SK-N-SH (cell line): ENCODE measurements around the gene S1PR1. TPM values are rescaled to one million over a fixed set of nuclear protein-coding genes. Genes with fewer than 3 reads are reported as not detected.

Experiments used
- CTCF ChIA-PET: fragments of 300-600, 350-600 bp; formaldehyde crosslinking; extraction: SDS; loops from one replicate; lab custom pipeline; 2021; lab: Yijun Ruan, JAX
- POLR2A ChIA-PET: fragments of 350-600 bp; sonication (Branson Sonifier 250); formaldehyde crosslinking; extraction: SDS; loops from one replicate; lab custom pipeline; 2020; ENCODE audit warnings: antibody characterized with exemption, inconsistent platforms; lab: Yijun Ruan, JAX
- DNase-seq: peaks from one replicate; pipeline ENCODE4 v3.0.0; 2012
- H2AFZ ChIP-seq: fragments of 200-600 bp; sonication (generic); 2 replicates; pipeline ENCODE4 v1.8.1; 2016; ENCODE audit warnings: antibody characterized with exemption, mild to moderate bottlenecking, low read depth
- H3F3A ChIP-seq: fragments of 200-600 bp; sonication (generic); replicated peaks from 2 replicates; pipeline ENCODE3; 2016; ENCODE audit warnings: antibody characterized with exemption, mild to moderate bottlenecking; ENCODE audit not compliant: insufficient read depth
- H3K27ac ChIP-seq, 2 experiments: fragments of 200-500 bp in 1 of 2; fragments of 200-600 bp in 1 of 2; sonication (Bioruptor generic) in 1 of 2; sonication (generic), shearing (Covaris generic) in 1 of 2; 2 replicates each; pipeline versions ENCODE4 v1.5.1 to v1.6.1; 2014 to 2016; ENCODE audit warnings: low read depth in 2 of 2, inconsistent platforms in 1 of 2, low read length in 1 of 2, mild to moderate bottlenecking in 1 of 2, mixed read lengths in 1 of 2
- H3K27me3 ChIP-seq: fragments of 200-600 bp; sonication (generic), shearing (Covaris generic); 2 replicates; pipeline ENCODE4 v1.6.1; 2016; ENCODE audit warnings: mixed run types; ENCODE audit not compliant: insufficient read depth
- H3K36me3 ChIP-seq, 2 experiments: fragments of 200-500 bp in 1 of 2; fragments of 200-600 bp in 1 of 2; sonication (Bioruptor generic) in 1 of 2; sonication (generic) in 1 of 2; replicated peaks in 1 of 2; 2 replicates each; pipeline versions ENCODE3 to v1.5.1; 2014 to 2016; ENCODE audit warnings: low read length in 1 of 2, mild to moderate bottlenecking in 1 of 2; ENCODE audit not compliant: insufficient read depth in 2 of 2, control insufficient read depth in 1 of 2
- H3K4me1 ChIP-seq, 2 experiments: fragments of 200-500 bp in 1 of 2; fragments of 200-600 bp in 1 of 2; sonication (Bioruptor generic) in 1 of 2; sonication (generic), shearing (Covaris generic) in 1 of 2; 2 replicates each; pipeline versions ENCODE4 v1.5.1 to v1.6.1; 2014 to 2016; ENCODE audit warnings: low read depth in 1 of 2, low read length in 1 of 2, mixed run types in 1 of 2; ENCODE audit not compliant: insufficient read depth in 2 of 2, control insufficient read depth in 1 of 2
- H3K4me2 ChIP-seq: fragments of 200-600 bp; sonication (generic), shearing (Covaris generic); 2 replicates; pipeline ENCODE4 v1.6.1; 2017; ENCODE audit warnings: mixed run types
- H3K4me3 ChIP-seq, 2 experiments: fragments of 200-500 bp in 1 of 2; fragments of 200-600 bp in 1 of 2; sonication (Bioruptor generic) in 1 of 2; sonication (generic), shearing (Covaris generic) in 1 of 2; 2 replicates each; pipeline versions ENCODE4 v1.5.1 to v1.8.1; 2014 to 2016; ENCODE audit warnings: low read depth in 2 of 2, inconsistent platforms in 1 of 2, low read length in 1 of 2, mild to moderate bottlenecking in 1 of 2, mixed read lengths in 1 of 2, moderate library complexity in 1 of 2
- H3K79me2 ChIP-seq: fragments of 200-600 bp; sonication (generic); 2 replicates; pipeline ENCODE4 v1.8.1; 2017; ENCODE audit warnings: mild to moderate bottlenecking; ENCODE audit not compliant: insufficient read depth
- H3K9ac ChIP-seq: fragments of 200-600 bp; sonication (generic); 2 replicates; pipeline ENCODE4 v1.6.1; 2017; ENCODE audit warnings: mixed run types
- H3K9me2 ChIP-seq: fragments of 200-600 bp; sonication (generic); 2 replicates; pipeline ENCODE4 v1.6.1; 2017; ENCODE audit warnings: mixed run types
- H3K9me3 ChIP-seq: fragments of 200-600 bp; sonication (generic); 2 replicates; pipeline ENCODE4 v1.6.1; 2017; ENCODE audit warnings: mixed run types, mild to moderate bottlenecking, moderate library complexity
- H4K20me1 ChIP-seq: fragments of 200-600 bp; sonication (generic); 2 replicates; pipeline ENCODE4 v1.6.1; 2017; ENCODE audit warnings: mild to moderate bottlenecking, mixed run types; ENCODE audit not compliant: insufficient read depth
- CHD2 ChIP-seq: fragments of 150-350 bp; IDR thresholded peaks from 2 replicates; pipeline ENCODE4 v1.6.1; 2018; ENCODE audit warnings: low read length; ENCODE audit not compliant: partially characterized antibody
- ELF1 ChIP-seq: IDR thresholded peaks from 2 replicates; pipeline ENCODE4 v1.4.0; 2012
- FOXJ3 ChIP-seq: sonication (generic); formaldehyde crosslinking; IDR thresholded peaks from 2 replicates; pipeline ENCODE4 v1.5.1; 2020; ENCODE audit warnings: mild to moderate bottlenecking, missing genetic modification reagents
- GABPA ChIP-seq: IDR thresholded peaks from 2 replicates; pipeline ENCODE4 v1.4.0; 2012; ENCODE audit warnings: low read depth, mild to moderate bottlenecking
- JUND ChIP-seq: IDR thresholded peaks from 2 replicates; pipeline ENCODE4 v1.4.0; 2012
- MEF2A ChIP-seq: IDR thresholded peaks from 2 replicates; pipeline ENCODE4 v1.4.0; 2012; ENCODE audit warnings: low read depth, borderline replicate concordance
- MXI1 ChIP-seq: IDR thresholded peaks from 2 replicates; pipeline ENCODE4 v1.6.1; 2012; ENCODE audit warnings: mild to moderate bottlenecking, low read depth, low read length, improper control_type of control experiment
- NRF1 ChIP-seq: IDR thresholded peaks from 2 replicates; pipeline ENCODE4 v1.6.1; 2012; ENCODE audit warnings: low read depth, mild to moderate bottlenecking, low read length
- RAD21 ChIP-seq: IDR thresholded peaks from 2 replicates; pipeline ENCODE4 v1.6.1; 2012; ENCODE audit warnings: mild to moderate bottlenecking, low read length
- RCOR1 ChIP-seq: fragments of 150-350 bp; IDR thresholded peaks from 2 replicates; pipeline ENCODE4 v1.6.1; 2017; ENCODE audit warnings: antibody characterized with exemption, low read length
- RFX5 ChIP-seq: IDR thresholded peaks from 2 replicates; pipeline ENCODE4 v1.6.1; 2012; ENCODE audit warnings: mild to moderate bottlenecking, improper control_type of control experiment, low read length
- RXRA ChIP-seq: IDR thresholded peaks from 2 replicates; pipeline ENCODE4 v1.4.0; 2012; ENCODE audit warnings: low read depth, mild to moderate bottlenecking, borderline replicate concordance
- SIN3A ChIP-seq: IDR thresholded peaks from 2 replicates; pipeline ENCODE4 v1.6.1; 2012; ENCODE audit warnings: low read depth, mild to moderate bottlenecking, low read length, moderate library complexity, borderline replicate concordance
- SMC3 ChIP-seq: IDR thresholded peaks from 2 replicates; pipeline ENCODE4 v1.6.1; 2012; ENCODE audit warnings: low read depth, low read length, improper control_type of control experiment
- TEAD4 ChIP-seq: IDR thresholded peaks from 2 replicates; pipeline ENCODE4 v1.4.0; 2012; ENCODE audit warnings: mild to moderate bottlenecking, borderline replicate concordance; ENCODE audit not compliant: insufficient read depth
- ZBTB33 ChIP-seq: IDR thresholded peaks from 2 replicates; pipeline ENCODE4 v1.4.0; 2012; ENCODE audit warnings: low read depth, borderline replicate concordance
- WGBS: methylation state at CpG from one replicate; pipeline ENCODE4 v1.1.6; 2017; ENCODE audit warnings: low lambda C conversion rate; 5-methylcytosine and 5-hydroxymethylcytosine counted together
- polyA plus RNA-seq, 3 experiments: library from polyadenylated mRNA; depleted of rRNA; stranded (reverse); fragments of >200 nt; gene quantifications; 2 replicates each; pipeline ENCODE4 v1.2.3, GENCODE V29; 2012
- TF ChIP-seq, protein P1 (sequence below): fragments of 150-350 bp; IDR thresholded peaks from 2 replicates; pipeline ENCODE4 v1.6.1; 2016; ENCODE audit warnings: mild to moderate bottlenecking, low read depth, low read length
- TF ChIP-seq, protein P2 (sequence below): IDR thresholded peaks from 2 replicates; pipeline ENCODE4; 2012

The S1PR1 gene
- polyA plus RNA-seq, 1 of the 3 experiments (the other 2 are of a cell fraction): 5.9 TPM

DNA sequence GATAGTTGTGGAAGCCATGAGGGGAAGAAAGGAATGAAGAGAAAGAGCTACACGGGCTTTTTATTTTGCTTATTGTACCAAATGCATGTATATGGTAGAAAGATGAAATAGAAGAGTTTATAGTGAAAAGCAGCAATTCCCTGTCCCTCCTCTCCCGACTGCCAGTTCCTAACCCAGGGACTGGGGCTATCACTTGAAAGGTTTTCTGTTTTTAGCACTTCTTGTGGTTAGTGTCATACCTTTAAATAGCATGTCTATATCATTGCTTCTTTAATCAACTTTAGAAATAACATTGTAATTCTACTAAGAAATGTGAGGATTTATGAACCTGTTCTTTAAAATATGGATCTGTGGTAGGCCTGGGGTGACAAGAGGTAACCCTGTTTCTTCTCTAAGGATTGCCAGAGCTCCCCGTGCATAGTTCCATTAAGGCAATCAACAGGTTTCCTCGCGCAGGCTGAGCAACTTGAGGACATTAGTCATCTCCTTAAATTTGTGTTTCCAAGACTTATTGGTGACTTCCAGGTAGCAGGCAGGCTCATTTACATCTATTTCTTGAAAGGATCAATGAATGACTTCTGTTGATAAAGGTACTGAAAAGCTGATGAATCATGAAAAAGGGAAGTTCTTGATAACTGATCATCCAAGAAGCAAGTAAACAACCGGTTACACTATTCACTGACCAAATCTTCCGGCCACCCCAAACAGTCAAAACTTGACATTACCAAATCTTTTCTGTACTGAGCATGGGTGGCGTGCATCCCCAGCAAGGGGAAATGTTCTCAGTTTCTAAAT lies 37.8 kb upstream of the S1PR1 start:
- Histone ChIP-seq H3K9me2 (no peaks in the 10 kb centered on the region), H3K4me3 (no peak overlapping the region), H3K4me2 (no peak overlapping the region), H3K9ac (no peak overlapping the region), H3K27me3 (no peaks in the 10 kb centered on the region), H3K27ac (no peak overlapping the region), H3F3A (no peaks in the 10 kb centered on the region), H3K79me2 (no peaks in the 10 kb centered on the region), H3K9me3 (no peaks in the 10 kb centered on the region), H4K20me1 (no peaks in the 10 kb centered on the region), H2AFZ (no peak overlapping the region), H3K36me3 (no peaks in the 10 kb centered on the region), H3K4me1 (peaks cover 3 to 7% of the 10 kb centered on the region in 2 experiments; a peak in 2 of 4 replicates)
- no peak for TF ChIP-seq MEF2A
- TF ChIP-seq RXRA: no peak
- TF ChIP-seq JUND: no peak
- TF ChIP-seq FOXJ3 (CRISPR knock-in tag): no peak
- no peak for TF ChIP-seq RCOR1
- TF ChIP-seq SIN3A: no peak
- TF ChIP-seq SMC3: no peak
- no peak for TF ChIP-seq CHD2
- TF ChIP-seq, protein P1, sequence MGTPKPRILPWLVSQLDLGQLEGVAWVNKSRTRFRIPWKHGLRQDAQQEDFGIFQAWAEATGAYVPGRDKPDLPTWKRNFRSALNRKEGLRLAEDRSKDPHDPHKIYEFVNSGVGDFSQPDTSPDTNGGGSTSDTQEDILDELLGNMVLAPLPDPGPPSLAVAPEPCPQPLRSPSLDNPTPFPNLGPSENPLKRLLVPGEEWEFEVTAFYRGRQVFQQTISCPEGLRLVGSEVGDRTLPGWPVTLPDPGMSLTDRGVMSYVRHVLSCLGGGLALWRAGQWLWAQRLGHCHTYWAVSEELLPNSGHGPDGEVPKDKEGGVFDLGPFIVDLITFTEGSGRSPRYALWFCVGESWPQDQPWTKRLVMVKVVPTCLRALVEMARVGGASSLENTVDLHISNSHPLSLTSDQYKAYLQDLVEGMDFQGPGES: no peak
- TF ChIP-seq MXI1: no peak
- TF ChIP-seq, protein P2, sequence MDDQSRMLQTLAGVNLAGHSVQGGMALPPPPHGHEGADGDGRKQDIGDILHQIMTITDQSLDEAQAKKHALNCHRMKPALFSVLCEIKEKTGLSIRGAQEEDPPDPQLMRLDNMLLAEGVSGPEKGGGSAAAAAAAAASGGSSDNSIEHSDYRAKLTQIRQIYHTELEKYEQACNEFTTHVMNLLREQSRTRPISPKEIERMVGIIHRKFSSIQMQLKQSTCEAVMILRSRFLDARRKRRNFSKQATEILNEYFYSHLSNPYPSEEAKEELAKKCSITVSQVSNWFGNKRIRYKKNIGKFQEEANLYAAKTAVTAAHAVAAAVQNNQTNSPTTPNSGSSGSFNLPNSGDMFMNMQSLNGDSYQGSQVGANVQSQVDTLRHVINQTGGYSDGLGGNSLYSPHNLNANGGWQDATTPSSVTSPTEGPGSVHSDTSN: no peak
- no peak for TF ChIP-seq GABPA
- no peak for TF ChIP-seq RFX5
- no peak for TF ChIP-seq RAD21
- DNase-seq: no peak
- ChIA-PET CTCF (interaction anchor here (1.3 to 1.6 kb wide), 2 partner anchors 22 to 90 kb away, joined by 3 read pairs; no protein-coding TSS in a partner anchor), POLR2A (no interaction called here)
- WGBS: 87% methylated on average over 8 of the region's 8 CpGs

GRCh38 chr1:101199637-101199982 lies 37.2 kb upstream of the S1PR1 start:
- Histone ChIP-seq H3K9ac (no peak overlapping the region), H3K4me2 (no peak overlapping the region), H3K4me1 (peaks cover 6 to 7% of the 10 kb centered on the region in 2 experiments; a peak in 2 of 4 replicates), H3K27ac (no peak overlapping the region), H3K27me3 (no peaks in the 10 kb centered on the region), H3K4me3 (no peak overlapping the region), H3F3A (no peaks in the 10 kb centered on the region), H3K9me3 (no peaks in the 10 kb centered on the region), H2AFZ (no peak overlapping the region), H4K20me1 (no peaks in the 10 kb centered on the region), H3K79me2 (no peaks in the 10 kb centered on the region), H3K9me2 (no peaks in the 10 kb centered on the region), H3K36me3 (no peaks in the 10 kb centered on the region)
- no peak for DNase-seq
- WGBS: 100% methylated on average over 1 of the region's 1 CpG
- ChIA-PET POLR2A (no interaction called here), CTCF (interaction anchor here (1.6 kb wide), 1 partner anchor 89 kb away, joined by 3 read pairs; no protein-coding TSS in a partner anchor)
- no peak for TF ChIP-seq GABPA
- no peak for TF ChIP-seq TEAD4
- TF ChIP-seq, protein P2: no peak
- no peak for TF ChIP-seq RAD21
- no peak for TF ChIP-seq ZBTB33
- no peak for TF ChIP-seq FOXJ3 (CRISPR knock-in tag)
- TF ChIP-seq NRF1: no peak
- TF ChIP-seq SMC3: no peak
- TF ChIP-seq, protein P1: no peak
- no peak for TF ChIP-seq JUND
- TF ChIP-seq ELF1: no peak
- TF ChIP-seq SIN3A: no peak
